GM12864 (cell line): ENCODE measurements around the gene SPRED1.

Experiments used
- DNase-seq: peaks from one replicate; pipeline ENCODE4 v3.0.0-alpha.2; 2011; ENCODE audit warnings: low read depth
- H3K4me3 ChIP-seq: 2 replicates; pipeline ENCODE4 v1.5.1; 2011; ENCODE audit warnings: mild to moderate bottlenecking, low read depth, low read length, control low read depth
- TF ChIP-seq, protein P1 (sequence below): IDR thresholded peaks from 2 replicates; pipeline ENCODE4 v1.5.1; 2011; ENCODE audit warnings: low read depth, mild to moderate bottlenecking, moderate library complexity, low read length, control low read depth, inconsistent platforms; ENCODE audit errors: missing control alignments

SPRED1 gene

DNA sequence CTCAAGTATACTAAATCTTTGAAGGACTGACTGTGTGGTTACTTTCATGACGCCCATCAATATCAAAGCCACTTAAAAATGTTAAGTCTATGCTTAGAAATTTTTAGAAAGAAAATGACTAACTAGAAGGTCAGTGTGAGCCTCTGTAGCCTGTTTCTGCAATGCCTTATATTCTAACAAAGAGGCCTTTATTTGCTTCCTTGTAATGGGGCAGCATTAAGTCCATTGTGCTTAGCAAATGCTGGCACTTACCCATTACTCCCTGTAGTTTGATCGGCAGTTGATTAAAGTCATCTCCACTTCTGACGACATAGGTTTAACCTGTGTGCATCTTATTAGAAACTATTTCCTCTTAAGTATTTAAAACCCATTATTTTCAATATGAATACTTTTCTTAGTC lies 109.7 kb downstream of the SPRED1 start:
- TF ChIP-seq, protein P1, sequence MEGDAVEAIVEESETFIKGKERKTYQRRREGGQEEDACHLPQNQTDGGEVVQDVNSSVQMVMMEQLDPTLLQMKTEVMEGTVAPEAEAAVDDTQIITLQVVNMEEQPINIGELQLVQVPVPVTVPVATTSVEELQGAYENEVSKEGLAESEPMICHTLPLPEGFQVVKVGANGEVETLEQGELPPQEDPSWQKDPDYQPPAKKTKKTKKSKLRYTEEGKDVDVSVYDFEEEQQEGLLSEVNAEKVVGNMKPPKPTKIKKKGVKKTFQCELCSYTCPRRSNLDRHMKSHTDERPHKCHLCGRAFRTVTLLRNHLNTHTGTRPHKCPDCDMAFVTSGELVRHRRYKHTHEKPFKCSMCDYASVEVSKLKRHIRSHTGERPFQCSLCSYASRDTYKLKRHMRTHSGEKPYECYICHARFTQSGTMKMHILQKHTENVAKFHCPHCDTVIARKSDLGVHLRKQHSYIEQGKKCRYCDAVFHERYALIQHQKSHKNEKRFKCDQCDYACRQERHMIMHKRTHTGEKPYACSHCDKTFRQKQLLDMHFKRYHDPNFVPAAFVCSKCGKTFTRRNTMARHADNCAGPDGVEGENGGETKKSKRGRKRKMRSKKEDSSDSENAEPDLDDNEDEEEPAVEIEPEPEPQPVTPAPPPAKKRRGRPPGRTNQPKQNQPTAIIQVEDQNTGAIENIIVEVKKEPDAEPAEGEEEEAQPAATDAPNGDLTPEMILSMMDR, result no peak
- DNase-seq, result no peak
- no peak overlapping the region for H3K4me3 ChIP-seq

DNA sequence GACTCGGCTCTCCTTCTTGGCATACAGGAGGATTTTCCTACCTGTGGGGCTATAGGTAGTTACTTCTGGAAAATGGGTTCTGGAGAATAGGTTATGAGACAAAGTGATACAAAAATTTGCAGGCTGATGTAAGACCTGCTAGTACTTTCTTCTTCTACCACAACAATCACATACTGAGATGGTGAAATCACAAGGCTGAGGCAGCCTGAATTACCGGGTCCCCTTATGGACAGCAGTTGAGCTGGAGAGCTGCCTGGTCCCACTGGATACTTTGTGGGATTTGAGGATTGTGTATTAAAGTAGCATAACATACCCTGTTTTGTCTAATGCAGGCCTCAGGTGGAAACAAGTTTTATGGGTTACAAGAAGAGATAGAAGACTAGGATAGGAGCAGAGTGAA lies 114.8 kb downstream of the SPRED1 start:
- TF ChIP-seq, protein P1, result no peak
- DNase-seq, result no peak
- no peak overlapping the region for H3K4me3 ChIP-seq

DNA sequence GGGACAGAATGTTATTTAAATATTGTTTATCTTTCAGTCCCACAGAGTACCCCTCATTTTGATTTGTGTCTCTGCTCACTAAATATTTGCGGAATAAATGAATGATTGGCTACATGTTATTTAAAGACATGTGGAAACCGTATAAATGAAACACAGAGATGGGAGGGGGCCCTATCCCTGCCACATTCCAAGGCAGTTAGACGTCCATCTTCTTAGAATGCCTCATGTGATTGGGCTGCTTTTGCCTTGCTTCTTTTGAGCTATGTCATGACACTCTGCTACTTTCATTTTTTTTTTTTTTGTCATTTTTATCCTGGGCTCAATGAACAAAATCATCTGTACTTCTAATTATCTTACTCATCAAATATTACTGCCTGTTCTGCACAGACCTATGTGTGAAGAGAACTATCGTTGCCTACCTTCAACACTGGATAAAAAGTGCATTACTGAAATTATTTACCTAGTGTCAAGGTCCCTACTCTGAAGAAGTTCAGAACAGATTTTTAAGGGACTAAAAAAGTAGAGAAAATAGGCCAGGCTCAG lies 117.4 kb downstream of the SPRED1 start:
- no peak for DNase-seq
- TF ChIP-seq, protein P1, result no peak
- no peak overlapping the region for H3K4me3 ChIP-seq

DNA sequence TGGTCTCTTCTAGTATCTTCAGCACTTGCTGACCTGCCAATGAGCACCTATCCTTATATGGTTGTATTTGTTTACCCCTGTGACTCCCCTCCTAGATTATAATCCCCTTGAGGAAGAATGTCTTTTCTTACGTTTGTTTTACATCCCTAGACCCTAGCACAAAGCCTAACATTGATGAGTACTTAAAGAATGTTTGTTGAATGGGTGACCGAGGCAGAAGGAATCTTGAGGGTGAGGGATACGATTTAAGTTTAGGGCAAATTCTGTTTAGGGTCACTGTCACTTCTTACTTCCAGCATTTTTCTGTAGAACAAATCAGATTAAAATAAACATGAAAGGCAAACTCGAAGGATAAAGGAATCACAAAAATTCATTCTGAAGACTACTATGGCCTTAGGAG lies 120.4 kb downstream of the SPRED1 start:
- TF ChIP-seq, protein P1, result no peak
- H3K4me3 ChIP-seq, result no peak overlapping the region
- DNase-seq, result no peak

DNA sequence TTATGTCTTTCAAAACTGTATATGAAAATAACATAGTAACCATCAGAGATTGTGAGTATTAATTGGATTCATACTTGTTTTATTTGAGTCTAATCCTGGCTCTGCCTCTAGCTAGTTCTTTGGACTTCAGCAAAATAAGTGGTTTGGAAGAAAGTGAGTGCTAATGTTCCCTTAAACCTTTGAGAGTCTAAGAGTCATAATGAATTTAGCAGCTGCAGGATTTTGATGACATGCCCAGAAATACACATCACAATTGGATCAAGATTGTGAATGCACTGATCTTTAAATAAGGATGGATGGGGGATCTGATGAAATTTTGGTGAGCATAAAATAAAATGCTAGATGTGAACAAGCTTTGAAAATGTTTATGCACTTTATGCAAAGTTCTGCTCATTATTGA lies 121.4 kb downstream of the SPRED1 start:
- TF ChIP-seq, protein P1, result no peak
- DNase-seq, result no peak
- no peak overlapping the region for H3K4me3 ChIP-seq

DNA sequence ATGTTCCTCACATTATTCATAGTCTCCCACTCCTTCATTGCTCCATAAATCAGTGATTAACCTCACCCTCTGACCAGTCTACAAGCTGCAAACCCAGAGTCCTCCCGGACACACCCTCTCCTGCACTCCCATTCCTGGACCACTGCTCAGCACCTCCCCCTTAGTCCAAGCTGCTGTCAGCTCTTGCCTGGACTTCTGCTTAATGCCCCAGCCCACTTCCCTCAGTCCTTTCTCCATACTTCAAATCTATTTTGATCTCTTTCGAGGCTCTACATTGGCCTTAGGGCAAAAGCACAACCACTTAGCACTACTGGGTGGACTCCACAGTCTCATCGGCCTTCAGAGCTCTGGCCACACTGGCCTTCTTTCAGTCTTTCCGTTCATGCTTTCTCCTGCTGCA lies 121.9 kb downstream of the SPRED1 start:
- DNase-seq, result no peak
- no peak overlapping the region for H3K4me3 ChIP-seq
- TF ChIP-seq, protein P1, result no peak

DNA sequence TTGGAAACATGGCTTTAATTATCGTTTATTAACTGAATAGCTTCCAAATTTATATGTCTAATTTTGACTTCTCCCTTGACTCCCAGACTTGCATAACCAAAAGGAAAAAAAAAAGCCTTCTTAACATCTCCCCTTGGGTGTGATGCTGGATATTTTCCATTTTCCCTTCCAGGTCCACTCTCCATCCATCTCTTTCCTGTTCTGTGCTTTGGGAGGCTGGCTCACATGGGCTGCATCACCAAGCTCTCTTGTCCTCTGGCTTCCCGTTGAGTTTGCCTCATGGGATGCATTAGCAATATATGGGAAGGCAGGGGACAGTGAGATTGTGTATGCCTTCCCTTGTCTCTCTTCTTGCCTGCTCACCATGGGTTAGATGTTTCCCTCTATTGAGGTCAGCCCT lies 123.4 kb downstream of the SPRED1 start:
- H3K4me3 ChIP-seq, result no peak overlapping the region
- no peak for DNase-seq
- TF ChIP-seq, protein P1, result no peak
